ENCODE measurements around the gene WWOX. TPM values are rescaled to one million over a fixed set of nuclear protein-coding genes. Genes with fewer than 3 reads are reported as not detected.
"Not testable (repeated sequence)": the region's sequence is repeated elsewhere in the genome, so short reads cannot be mapped to it uniquely, and the experiment has no call there.

The WWOX gene
- total RNA-seq, 1 donor: 24.2 TPM

DNA sequence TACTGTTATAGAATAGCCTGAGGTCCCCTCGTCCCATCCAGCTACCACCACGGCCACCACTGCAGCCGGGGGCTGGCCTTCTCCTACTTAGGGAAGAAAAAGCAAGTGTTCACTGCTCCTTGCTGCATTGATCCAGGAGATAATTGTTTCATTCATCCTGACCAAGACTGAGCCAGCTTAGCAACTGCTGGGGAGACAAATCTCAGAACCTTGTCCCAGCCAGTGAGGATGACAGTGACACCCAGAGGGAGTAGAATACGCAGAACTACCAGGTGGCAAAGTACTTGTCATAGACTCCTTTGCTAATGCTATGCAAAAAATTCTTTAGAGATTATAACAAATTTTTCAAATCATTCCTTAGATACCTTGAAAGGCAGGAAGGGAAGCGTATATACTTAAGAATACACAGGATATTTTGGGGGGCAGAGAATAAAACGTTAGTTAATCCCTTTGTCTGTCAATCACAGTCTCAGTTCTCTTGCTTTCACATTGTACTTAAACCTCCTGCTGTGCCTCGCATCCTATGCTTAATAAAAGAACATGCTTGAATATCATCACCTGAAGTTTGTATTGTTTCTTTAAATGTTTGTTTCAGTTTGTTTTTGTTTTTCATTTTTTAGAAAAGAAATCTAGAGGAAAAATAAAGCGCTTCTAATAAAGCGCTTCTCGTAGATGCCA lies 1112.8 kb downstream of the WWOX start:
- TF ChIP-seq, protein P1, sequence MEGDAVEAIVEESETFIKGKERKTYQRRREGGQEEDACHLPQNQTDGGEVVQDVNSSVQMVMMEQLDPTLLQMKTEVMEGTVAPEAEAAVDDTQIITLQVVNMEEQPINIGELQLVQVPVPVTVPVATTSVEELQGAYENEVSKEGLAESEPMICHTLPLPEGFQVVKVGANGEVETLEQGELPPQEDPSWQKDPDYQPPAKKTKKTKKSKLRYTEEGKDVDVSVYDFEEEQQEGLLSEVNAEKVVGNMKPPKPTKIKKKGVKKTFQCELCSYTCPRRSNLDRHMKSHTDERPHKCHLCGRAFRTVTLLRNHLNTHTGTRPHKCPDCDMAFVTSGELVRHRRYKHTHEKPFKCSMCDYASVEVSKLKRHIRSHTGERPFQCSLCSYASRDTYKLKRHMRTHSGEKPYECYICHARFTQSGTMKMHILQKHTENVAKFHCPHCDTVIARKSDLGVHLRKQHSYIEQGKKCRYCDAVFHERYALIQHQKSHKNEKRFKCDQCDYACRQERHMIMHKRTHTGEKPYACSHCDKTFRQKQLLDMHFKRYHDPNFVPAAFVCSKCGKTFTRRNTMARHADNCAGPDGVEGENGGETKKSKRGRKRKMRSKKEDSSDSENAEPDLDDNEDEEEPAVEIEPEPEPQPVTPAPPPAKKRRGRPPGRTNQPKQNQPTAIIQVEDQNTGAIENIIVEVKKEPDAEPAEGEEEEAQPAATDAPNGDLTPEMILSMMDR (IDR thresholded peaks at IDR 0.05; ENCODE audit: insufficient read depth, low read length): no peak
- no peak for DNase-seq (ENCODE audit: low read depth)
- no peak overlapping the region for H3K4me3 ChIP-seq (ENCODE audit: low read depth, low read length)

DNA sequence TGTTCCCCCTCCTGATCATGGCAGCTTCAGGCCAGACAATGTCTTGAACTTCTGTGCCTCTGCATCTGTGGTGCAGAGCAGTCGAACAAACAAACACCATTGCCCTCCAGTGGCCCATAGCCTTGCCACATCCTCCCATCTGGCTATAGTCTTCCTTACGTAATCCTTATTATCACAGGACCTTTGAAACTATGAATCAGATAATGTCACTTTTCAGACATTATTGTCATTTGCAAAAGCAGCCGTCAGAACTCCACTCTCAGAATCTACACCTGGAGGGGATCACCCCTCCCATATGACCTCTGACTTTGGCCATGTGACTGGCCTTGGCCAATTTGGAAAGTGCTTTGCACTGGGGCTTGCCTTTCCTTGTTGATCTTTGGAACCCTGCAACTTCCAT lies 1113.8 kb downstream of the WWOX start:
- no peak overlapping the region for H3K4me3 ChIP-seq (ENCODE audit: low read depth, low read length)
- DNase-seq (ENCODE audit: low read depth): no peak
- TF ChIP-seq, protein P1 (IDR thresholded peaks at IDR 0.05; ENCODE audit: insufficient read depth, low read length): no peak

DNA sequence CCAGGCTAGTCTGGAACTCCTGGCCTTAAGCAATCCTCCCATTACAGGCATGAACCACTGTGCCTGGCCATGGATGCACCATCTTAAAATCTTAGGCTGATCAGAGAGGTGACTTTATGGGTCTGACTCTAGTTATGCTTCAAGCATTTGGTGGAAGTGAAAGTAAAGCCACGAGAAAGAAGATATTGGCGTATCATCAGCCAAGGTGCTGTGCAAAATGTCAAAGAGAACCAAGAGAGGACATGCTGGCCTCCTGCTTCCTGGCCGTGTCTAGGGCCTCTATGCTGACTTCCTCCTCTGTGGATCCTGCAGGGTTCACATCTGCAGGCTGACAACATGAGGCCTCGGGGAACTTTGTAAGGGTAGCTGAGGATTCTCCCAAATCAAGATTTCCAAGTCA lies 1115.8 kb downstream of the WWOX start:
- H3K4me3 ChIP-seq (ENCODE audit: low read depth, low read length): no peak overlapping the region
- no peak for DNase-seq (ENCODE audit: low read depth)
- TF ChIP-seq, protein P1 (IDR thresholded peaks at IDR 0.05; ENCODE audit: insufficient read depth, low read length): no peak

DNA sequence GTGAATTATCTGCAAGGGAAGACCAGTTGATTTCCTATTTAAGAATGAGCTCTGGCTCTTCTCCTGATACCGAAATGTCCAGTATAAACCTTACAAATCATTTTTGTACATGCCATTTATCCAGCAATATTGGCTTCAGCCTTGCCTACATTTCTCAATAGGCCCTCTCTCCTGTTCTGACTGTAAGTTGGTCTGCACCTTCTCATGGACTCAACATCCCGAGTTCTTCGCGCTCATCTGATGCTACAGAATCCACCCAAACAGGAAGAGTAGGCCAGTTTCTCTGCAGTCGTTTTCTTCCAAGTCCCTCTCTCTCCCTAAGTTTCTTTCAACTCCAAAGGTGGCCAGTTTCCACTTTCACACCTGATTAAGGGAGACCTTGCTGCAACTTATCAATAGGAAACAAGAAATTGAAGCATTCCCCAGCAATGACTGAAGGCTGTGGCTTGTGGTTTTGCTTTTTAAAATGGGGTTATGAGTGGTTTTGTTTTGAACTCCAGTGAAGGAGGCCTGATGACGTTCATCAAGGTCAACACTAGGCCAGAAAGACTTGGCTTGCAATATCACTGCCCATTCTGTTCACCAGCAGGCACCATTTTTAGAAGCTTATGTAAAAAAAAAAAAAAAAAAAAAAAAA lies 1118.0 kb downstream of the WWOX start:
- DNase-seq (ENCODE audit: low read depth): no peak
- no peak overlapping the region for H3K4me3 ChIP-seq (ENCODE audit: low read depth, low read length)
- TF ChIP-seq, protein P1 (IDR thresholded peaks at IDR 0.05; ENCODE audit: insufficient read depth, low read length): no peak

DNA sequence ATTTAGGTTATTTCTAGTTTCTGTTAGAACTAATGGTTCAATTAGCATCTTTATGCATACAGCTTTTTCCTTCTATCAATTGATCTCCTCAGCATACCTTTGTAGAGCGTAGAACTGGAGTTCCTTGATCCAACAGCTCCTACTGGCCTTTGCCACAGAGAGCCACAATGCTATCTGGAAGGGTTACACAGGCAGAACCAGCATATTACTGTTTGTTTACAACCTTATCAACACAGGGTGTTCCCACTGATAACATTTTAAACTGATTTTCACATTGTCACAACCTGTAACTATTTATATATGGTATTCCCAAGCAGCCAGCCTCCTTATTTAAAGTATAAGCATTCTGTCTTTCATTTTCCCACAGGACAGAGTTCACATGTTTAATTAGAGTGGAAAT lies 1118.9 kb downstream of the WWOX start:
- DNase-seq (ENCODE audit: low read depth): no peak
- TF ChIP-seq, protein P1 (IDR thresholded peaks at IDR 0.05; ENCODE audit: insufficient read depth, low read length): no peak
- H3K4me3 ChIP-seq (ENCODE audit: low read depth, low read length): no peak overlapping the region

DNA sequence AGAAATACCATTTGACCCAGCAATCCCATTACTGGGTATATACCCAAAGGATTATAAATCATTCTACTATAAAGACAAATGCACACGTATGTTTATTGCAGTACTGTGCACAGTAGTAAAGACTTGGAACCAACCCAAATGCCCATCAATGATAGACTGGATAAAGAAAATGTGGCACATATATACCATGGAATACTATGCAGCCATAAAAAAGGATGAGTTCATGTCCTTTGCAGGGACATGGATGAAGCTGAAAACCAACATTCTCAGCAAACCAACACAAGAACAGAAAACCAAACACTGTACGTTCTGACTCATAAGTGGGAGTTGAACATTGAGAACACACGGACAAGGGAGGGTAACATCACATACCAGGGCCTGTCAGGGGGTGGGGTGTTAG lies 1126.5 kb downstream of the WWOX start:
- H3K4me3 ChIP-seq (ENCODE audit: low read depth, low read length); DNase-seq (ENCODE audit: low read depth): not testable (repeated sequence)

DNA sequence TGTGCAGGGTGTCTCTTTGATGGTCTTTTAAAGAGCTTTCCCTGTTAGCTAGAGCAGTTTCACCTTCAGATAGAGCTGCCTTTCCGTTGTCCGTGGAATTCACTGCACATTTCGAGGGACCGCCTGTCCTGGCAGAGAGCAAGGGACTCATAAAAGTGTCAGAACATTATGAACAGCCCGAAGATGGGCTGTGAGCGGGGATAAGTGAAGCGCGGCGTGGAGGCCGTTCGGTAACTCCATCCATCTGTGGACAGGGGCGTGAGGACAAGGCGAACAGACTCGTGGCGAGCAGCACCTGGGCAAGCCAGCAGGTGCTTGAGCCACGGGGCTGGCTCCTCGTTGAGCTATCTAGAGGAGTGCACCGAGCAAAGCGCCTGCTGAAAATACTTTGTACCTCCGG lies 1129.9 kb downstream of the WWOX start:
- DNase-seq (ENCODE audit: low read depth): no peak
- TF ChIP-seq, protein P1 (IDR thresholded peaks at IDR 0.05; ENCODE audit: insufficient read depth, low read length): no peak
- no peak overlapping the region for H3K4me3 ChIP-seq (ENCODE audit: low read depth, low read length)

DNA sequence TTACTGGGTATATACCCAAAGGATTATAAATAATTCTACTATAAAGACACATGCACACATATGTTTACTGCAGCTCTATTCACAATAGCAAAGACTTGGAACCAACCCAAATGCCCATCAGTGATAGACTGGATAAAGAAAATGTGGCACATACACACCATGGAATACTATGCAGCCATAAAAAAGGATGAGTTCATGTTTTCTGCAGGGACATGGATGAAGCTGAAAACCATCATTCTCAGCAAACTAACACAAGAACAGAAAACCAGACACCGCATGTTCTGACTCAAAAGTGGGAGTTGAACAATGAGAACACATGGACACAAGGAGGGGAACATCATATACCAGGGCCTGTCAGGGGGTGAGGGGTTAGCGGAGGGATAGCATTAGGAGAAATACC lies 1146.2 kb downstream of the WWOX start:
- not testable (repeated sequence) for H3K4me3 ChIP-seq (ENCODE audit: low read depth, low read length); DNase-seq (ENCODE audit: low read depth)
